Loucy (cell line): ENCODE measurements around the gene PSMA4.

ENCODE experiments used
- H2AFZ ChIP-seq: fragments of 200-600 bp; sonication (generic); 2 replicates; pipeline ENCODE4 v1.6.0; 2016; ENCODE audit warnings: antibody characterized with exemption, mild to moderate bottlenecking, low read length, moderate library complexity
- H3F3A ChIP-seq: fragments of 200-600 bp; 2 replicates; pipeline ENCODE4 v1.6.0; 2016; ENCODE audit warnings: antibody characterized with exemption, low read depth, mild to moderate bottlenecking
- H3K27me3 ChIP-seq: fragments of 200-600 bp; sonication (generic); 2 replicates; pipeline ENCODE4 v1.6.1; 2014; ENCODE audit warnings: low read length, mild to moderate bottlenecking; ENCODE audit not compliant: insufficient read depth, poor library complexity, severe bottlenecking
- H3K36me3 ChIP-seq: fragments of 200-600 bp; sonication (generic); 2 replicates; pipeline ENCODE4 v1.6.1; 2016; ENCODE audit warnings: low read length; ENCODE audit not compliant: insufficient read depth
- H3K4me1 ChIP-seq: fragments of 200-600 bp; sonication (generic); 2 replicates; pipeline ENCODE4 v1.5.1; 2014; ENCODE audit warnings: low read length, mild to moderate bottlenecking; ENCODE audit not compliant: insufficient read depth, poor library complexity, severe bottlenecking
- H3K4me2 ChIP-seq: fragments of 200-600 bp; sonication (generic); 2 replicates; pipeline ENCODE4 v1.6.0; 2014; ENCODE audit warnings: antibody characterized with exemption, low read length, low read depth, mild to moderate bottlenecking; ENCODE audit not compliant: poor library complexity, severe bottlenecking
- H3K4me3 ChIP-seq: fragments of 200-600 bp; sonication (generic); 2 replicates; pipeline ENCODE4 v1.5.1; 2014; ENCODE audit warnings: low read length, mild to moderate bottlenecking, mixed read lengths; ENCODE audit not compliant: poor library complexity, severe bottlenecking
- H3K79me2 ChIP-seq: fragments of 200-600 bp; sonication (generic); 2 replicates; pipeline ENCODE4 v1.6.1; 2014; ENCODE audit warnings: low read length; ENCODE audit not compliant: insufficient read depth
- H3K9ac ChIP-seq: fragments of 200-600 bp; sonication (generic); 2 replicates; pipeline ENCODE4 v1.6.0; 2014; ENCODE audit warnings: mild to moderate bottlenecking, low read depth, low read length, moderate library complexity; ENCODE audit not compliant: poor library complexity, severe bottlenecking
- H3K9me2 ChIP-seq: fragments of 200-600 bp; sonication (generic); replicated peaks from 2 replicates; pipeline ENCODE4 v1.6.1; 2016; ENCODE audit warnings: low read depth, low read length, mixed read lengths
- H3K9me3 ChIP-seq: fragments of 200-600 bp; sonication (generic); 2 replicates; pipeline ENCODE4 v1.6.1; 2014; ENCODE audit warnings: mild to moderate bottlenecking, antibody characterized with exemption, low read length, low read depth; ENCODE audit not compliant: insufficient read depth
- H4K20me1 ChIP-seq: fragments of 200-600 bp; sonication (generic); 2 replicates; pipeline ENCODE4 v1.6.0; 2014; ENCODE audit warnings: antibody characterized with exemption, low read length, mild to moderate bottlenecking; ENCODE audit not compliant: insufficient read depth, poor library complexity, severe bottlenecking
- CTCF ChIP-seq: fragments of 200-600 bp; sonication (generic); conservative IDR thresholded peaks from 2 replicates; pipeline ENCODE4 v1.5.1; 2014; ENCODE audit warnings: mild to moderate bottlenecking, antibody characterized with exemption, low read length
- EZH2phosphoT487 ChIP-seq: fragments of 200-600 bp; IDR thresholded peaks from 2 replicates; pipeline ENCODE4 v1.6.1; 2018; ENCODE audit warnings: antibody characterized with exemption, mild to moderate bottlenecking, moderate library complexity, borderline replicate concordance

PSMA4 gene

GRCh38 chr15:78574944-78575343 lies 34.7 kb downstream of the PSMA4 start:
- H3K4me1 ChIP-seq, result peaks cover 16% of the 10 kb centered on the region
- no peak overlapping the region for H3K4me3 ChIP-seq
- TF ChIP-seq CTCF (no peak), EZH2phosphoT487 (no peak)
- H3K27me3 ChIP-seq, result no peaks in the 10 kb centered on the region
- no peaks in the 10 kb centered on the region for H3K36me3 ChIP-seq
- no peaks in the 10 kb centered on the region for H3K9me3 ChIP-seq
- H2AFZ ChIP-seq, result no peak overlapping the region
- H3F3A ChIP-seq, result no peaks in the 10 kb centered on the region; the same call in 1 of the 2 replicates
- no peaks in the 10 kb centered on the region for H3K9me2 ChIP-seq
- peaks cover 22% of the 10 kb centered on the region for H4K20me1 ChIP-seq
- H3K9ac ChIP-seq, result no peak overlapping the region
- H3K4me2 ChIP-seq, result no peak overlapping the region
- peaks cover 77% of the 10 kb centered on the region for H3K79me2 ChIP-seq

DNA sequence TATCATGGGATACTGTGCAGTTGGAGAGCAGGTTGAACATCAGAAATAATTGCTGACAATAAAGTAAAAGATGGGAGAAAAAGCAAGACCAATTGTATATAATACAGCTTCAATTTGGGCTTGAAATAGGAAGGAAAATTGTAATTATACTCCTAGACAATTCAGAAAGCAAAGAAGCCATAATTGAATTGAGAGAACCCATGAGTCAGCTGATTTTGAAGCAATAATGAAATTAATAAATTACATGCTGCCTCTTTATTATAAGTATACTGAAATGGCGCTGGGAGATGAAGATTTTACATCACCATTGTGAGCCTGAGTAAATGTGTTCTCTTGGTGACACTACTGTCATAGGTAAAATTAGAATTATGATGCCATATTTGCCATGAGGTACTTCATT lies 57.3 kb downstream of the PSMA4 start:
- Histone ChIP-seq H3F3A (no peaks in the 10 kb centered on the region), H4K20me1 (no peaks in the 10 kb centered on the region), H2AFZ (no peak overlapping the region), H3K4me3 (no peak overlapping the region), H3K27me3 (no peaks in the 10 kb centered on the region), H3K36me3 (peaks cover 12% of the 10 kb centered on the region; the same call in 1 of the 2 replicates), H3K4me2 (no peak overlapping the region), H3K79me2 (no peaks in the 10 kb centered on the region), H3K9me2 (no peaks in the 10 kb centered on the region), H3K9ac (no peak overlapping the region), H3K9me3 (no peaks in the 10 kb centered on the region), H3K4me1 (no peaks in the 10 kb centered on the region)
- TF ChIP-seq EZH2phosphoT487 (no peak), CTCF (no peak)

DNA sequence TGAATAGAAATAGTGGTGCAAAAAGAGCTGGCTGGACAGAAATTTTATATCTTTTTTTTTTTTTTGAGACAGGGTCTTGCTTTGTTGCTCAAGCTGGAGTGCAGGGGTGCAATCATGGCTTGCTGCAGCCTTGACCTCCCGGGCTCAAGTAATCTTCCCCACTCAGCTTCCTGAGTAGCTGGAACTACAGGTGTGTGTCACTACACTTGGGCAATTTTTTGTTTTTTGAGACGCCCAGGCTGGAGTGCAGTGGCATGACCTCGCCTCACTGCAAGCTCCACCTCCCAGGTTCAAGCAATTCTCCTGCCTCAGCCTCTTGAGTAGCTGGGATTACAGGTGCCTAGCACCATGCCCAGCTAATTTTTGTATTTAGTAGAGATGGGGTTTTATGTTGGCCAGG lies 58.1 kb downstream of the PSMA4 start:
- TF ChIP-seq CTCF (no peak), EZH2phosphoT487 (no peak)
- no peaks in the 10 kb centered on the region for H3K79me2 ChIP-seq
- H3K9ac ChIP-seq, result no peak overlapping the region
- peaks cover 7% of the 10 kb centered on the region; the same call in 1 of the 2 replicates for H3K36me3 ChIP-seq
- H3K4me1 ChIP-seq, result no peaks in the 10 kb centered on the region
- no peak overlapping the region for H3K4me2 ChIP-seq
- no peaks in the 10 kb centered on the region for H3K9me3 ChIP-seq
- no peaks in the 10 kb centered on the region for H3F3A ChIP-seq
- H3K9me2 ChIP-seq, result no peaks in the 10 kb centered on the region
- no peak overlapping the region for H3K4me3 ChIP-seq
- no peaks in the 10 kb centered on the region for H3K27me3 ChIP-seq
- no peak overlapping the region for H2AFZ ChIP-seq
- no peaks in the 10 kb centered on the region for H4K20me1 ChIP-seq
